Astrocyte (in vitro differentiated cells and primary cell): ENCODE results near the gene ATAD2B. TPM values are rescaled to one million over a fixed set of nuclear protein-coding genes. Genes with fewer than 3 reads are reported as not detected.

Source experiments
- DNase-seq: peaks from one replicate; pipeline ENCODE4 v3.0.0-alpha.2; 2010; ENCODE audit warnings: low read depth
- FAIRE-seq: peaks from 2 replicates; lab custom pipeline; 2011; peaks lifted over from hg19 to GRCh38; lab: Jason Lieb, UNC
- H2AFZ ChIP-seq: 2 replicates; pipeline ENCODE4 v1.6.0; 2012; ENCODE audit warnings: low read depth, low read length, inconsistent platforms
- H3K27ac ChIP-seq: 2 replicates; pipeline ENCODE4 v1.5.1; 2011; ENCODE audit warnings: low read depth, low read length, inconsistent platforms
- H3K27me3 ChIP-seq: 2 replicates; pipeline ENCODE4 v1.6.0; 2011; ENCODE audit warnings: low read length, inconsistent platforms; ENCODE audit not compliant: insufficient read depth
- H3K36me3 ChIP-seq: 2 replicates; pipeline ENCODE4 v1.5.1; 2011; ENCODE audit warnings: low read length, inconsistent platforms; ENCODE audit not compliant: insufficient read depth
- H3K4me1 ChIP-seq: 2 replicates; pipeline ENCODE4 v1.5.1; 2011; ENCODE audit warnings: low read length, inconsistent platforms; ENCODE audit not compliant: insufficient read depth
- H3K4me2 ChIP-seq: 2 replicates; pipeline ENCODE4 v1.6.0; 2012; ENCODE audit warnings: low read length, inconsistent platforms
- H3K4me3 ChIP-seq: 2 replicates; pipeline ENCODE4 v1.5.1; 2011; ENCODE audit warnings: low read depth, mild to moderate bottlenecking, low read length, inconsistent platforms; ENCODE audit not compliant: insufficient read depth
- H3K79me2 ChIP-seq: 2 replicates; pipeline ENCODE4 v1.6.0; 2012; ENCODE audit warnings: mild to moderate bottlenecking, low read length, inconsistent platforms; ENCODE audit not compliant: insufficient read depth
- H3K9ac ChIP-seq: 2 replicates; pipeline ENCODE4 v1.6.0; 2012; ENCODE audit warnings: mild to moderate bottlenecking, low read length, inconsistent platforms
- H3K9me3 ChIP-seq: 2 replicates; pipeline ENCODE4 v1.5.1; 2012; ENCODE audit warnings: low read depth, mild to moderate bottlenecking, low read length, inconsistent platforms; ENCODE audit not compliant: insufficient read depth
- H4K20me1 ChIP-seq: 2 replicates; pipeline ENCODE4 v1.6.0; 2012; ENCODE audit warnings: low read length, inconsistent platforms; ENCODE audit not compliant: insufficient read depth
- H3K27ac Mint-ChIP-seq: one replicate; pipeline ENCODE4 v1.8.0; 2021; ENCODE audit warnings: mild to moderate bottlenecking, mixed read lengths; ENCODE audit not compliant: unreplicated experiment
- H3K27me3 Mint-ChIP-seq: one replicate; pipeline ENCODE4 v1.8.0; 2021; ENCODE audit warnings: low read depth, mixed read lengths; ENCODE audit not compliant: unreplicated experiment
- H3K36me3 Mint-ChIP-seq: one replicate; pipeline ENCODE4 v1.8.0; 2021; ENCODE audit warnings: low read depth, mixed read lengths; ENCODE audit not compliant: unreplicated experiment
- H3K4me1 Mint-ChIP-seq: one replicate; pipeline ENCODE4 v1.8.0; 2021; ENCODE audit warnings: low read depth, mixed read lengths; ENCODE audit not compliant: unreplicated experiment
- H3K4me3 Mint-ChIP-seq: one replicate; pipeline ENCODE4 v1.8.0; 2021; ENCODE audit warnings: mild to moderate bottlenecking, moderate library complexity, mixed read lengths; ENCODE audit not compliant: unreplicated experiment
- H3K9me3 Mint-ChIP-seq: one replicate; pipeline ENCODE4 v1.8.0; 2021; ENCODE audit warnings: mild to moderate bottlenecking, mixed read lengths; ENCODE audit not compliant: unreplicated experiment
- CTCF ChIP-seq: IDR thresholded peaks from 2 replicates; pipeline ENCODE4 v1.5.1; 2011; ENCODE audit warnings: low read depth, mild to moderate bottlenecking, inconsistent platforms, low read length, moderate library complexity; ENCODE audit not compliant: insufficient read depth
- EZH2 ChIP-seq: IDR thresholded peaks from 2 replicates; pipeline ENCODE4 v1.6.1; 2012; ENCODE audit warnings: mild to moderate bottlenecking, low read length, inconsistent platforms; ENCODE audit not compliant: insufficient read depth
- total RNA-seq: library from RNA; stranded (reverse); gene quantifications from 2 replicates; pipeline ENCODE4 v1.2.1, GENCODE V29; 2021

The ATAD2B gene
- total RNA-seq, 1 donor from 2014 or later = 12.2 TPM

- Histone ChIP-seq H3K4me3 (no peak overlapping the region), H3K4me2 (no peak overlapping the region), H3K27me3 (no peaks in the 10 kb centered on the region), H3K9ac (no peak overlapping the region), H3K36me3 (no peaks in the 10 kb centered on the region), H3K27ac (no peak overlapping the region), H2AFZ (no peak overlapping the region), H3K4me1 (no peaks in the 10 kb centered on the region), H3K79me2 (no peaks in the 10 kb centered on the region), H3K9me3 (no peaks in the 10 kb centered on the region), H4K20me1 (peaks cover 3% of the 10 kb centered on the region)
- H3K4me3 Mint-ChIP-seq = no peak overlapping the region
- H3K27ac Mint-ChIP-seq = no peak overlapping the region
- no peaks in the 10 kb centered on the region for H3K27me3 Mint-ChIP-seq
- no peaks in the 10 kb centered on the region for H3K4me1 Mint-ChIP-seq
- DNase-seq = no peak
- TF ChIP-seq EZH2 = no peak
- TF ChIP-seq CTCF = no peak
- FAIRE-seq = no peak
- peaks cover 8% of the 10 kb centered on the region for H3K36me3 Mint-ChIP-seq
- no peaks in the 10 kb centered on the region for H3K9me3 Mint-ChIP-seq
Observed at GRCh38 chr2:23835988-23836387, 90.9 kb downstream of the ATAD2B start.

- no peak overlapping the region for H3K9ac ChIP-seq
- no peak overlapping the region for H3K4me2 ChIP-seq
- H2AFZ ChIP-seq = no peak overlapping the region
- no peaks in the 10 kb centered on the region for H3K4me1 ChIP-seq
- H3K4me3 Mint-ChIP-seq = no peak overlapping the region
- no peak for TF ChIP-seq CTCF
- no peak for TF ChIP-seq EZH2
- FAIRE-seq (no peak), DNase-seq (no peak)
- peaks cover 3% of the 10 kb centered on the region for H4K20me1 ChIP-seq
- no peaks in the 10 kb centered on the region for H3K9me3 ChIP-seq
- no peak overlapping the region for H3K27ac ChIP-seq
- H3K4me1 Mint-ChIP-seq = no peaks in the 10 kb centered on the region
- H3K36me3 ChIP-seq = no peaks in the 10 kb centered on the region
- H3K9me3 Mint-ChIP-seq = no peaks in the 10 kb centered on the region
- no peaks in the 10 kb centered on the region for H3K27me3 Mint-ChIP-seq
- no peak overlapping the region for H3K4me3 ChIP-seq
- H3K27ac Mint-ChIP-seq = no peak overlapping the region
- H3K27me3 ChIP-seq = no peaks in the 10 kb centered on the region
- H3K36me3 Mint-ChIP-seq = peaks cover 8% of the 10 kb centered on the region
- H3K79me2 ChIP-seq = no peaks in the 10 kb centered on the region
Observed at GRCh38 chr2:23835423-23835822, 91.5 kb downstream of the ATAD2B start.

GRCh38 chr2:23828986-23829385 is 97.9 kb downstream of the ATAD2B start:
- Histone ChIP-seq H3K36me3 (no peaks in the 10 kb centered on the region), H3K4me2 (no peak overlapping the region), H3K27me3 (no peaks in the 10 kb centered on the region), H4K20me1 (peaks cover 3% of the 10 kb centered on the region), H3K9ac (no peak overlapping the region), H2AFZ (no peak overlapping the region), H3K79me2 (no peaks in the 10 kb centered on the region), H3K4me3 (no peak overlapping the region), H3K9me3 (no peaks in the 10 kb centered on the region), H3K27ac (no peak overlapping the region), H3K4me1 (no peaks in the 10 kb centered on the region)
- FAIRE-seq (no peak), DNase-seq (no peak)
- TF ChIP-seq CTCF (no peak), EZH2 (no peak)
- Mint-ChIP-seq H3K27me3 (no peaks in the 10 kb centered on the region), H3K27ac (no peak overlapping the region), H3K4me3 (no peak overlapping the region), H3K36me3 (no peaks in the 10 kb centered on the region), H3K4me1 (peaks cover 11% of the 10 kb centered on the region), H3K9me3 (no peaks in the 10 kb centered on the region)
